ENCODE results near the gene GLRX5. TPM values are rescaled to one million over a fixed set of nuclear protein-coding genes. Genes with fewer than 3 reads are reported as not detected.

Gene GLRX5
- total RNA-seq, 1 donor from 2014 or later: 38.9 TPM

- Mint-ChIP-seq H3K27ac (ENCODE audit: unreplicated experiment) (no peak overlapping the region), H3K4me1 (ENCODE audit: low read depth, unreplicated experiment) (peaks cover 31% of the 10 kb centered on the region), H3K4me3 (ENCODE audit: unreplicated experiment) (peak overlapping the region; percentile 22), H3K27me3 (ENCODE audit: unreplicated experiment) (peaks cover 5% of the 10 kb centered on the region), H3K9me3 (ENCODE audit: unreplicated experiment) (no peaks in the 10 kb centered on the region), H3K36me3 (ENCODE audit: unreplicated experiment) (no peaks in the 10 kb centered on the region)
- no peak for DNase-seq
- no peak for TF ChIP-seq CTCF (IDR thresholded peaks at IDR 0.05; ENCODE audit: partially characterized antibody, unreplicated experiment)
Measured at GRCh38 chr14:95537298-95538089, 2.6 kb downstream of the GLRX5 start.

GRCh38 chr14:95538801-95539509 is 4.1 kb downstream of the GLRX5 start:
- no peak for TF ChIP-seq CTCF (IDR thresholded peaks at IDR 0.05; ENCODE audit: partially characterized antibody, unreplicated experiment)
- no peak overlapping the region for H3K4me3 Mint-ChIP-seq (ENCODE audit: unreplicated experiment)
- H3K27me3 Mint-ChIP-seq (ENCODE audit: unreplicated experiment): peaks cover 4% of the 10 kb centered on the region
- H3K36me3 Mint-ChIP-seq (ENCODE audit: unreplicated experiment): no peaks in the 10 kb centered on the region
- H3K9me3 Mint-ChIP-seq (ENCODE audit: unreplicated experiment): no peaks in the 10 kb centered on the region
- H3K4me1 Mint-ChIP-seq (ENCODE audit: low read depth, unreplicated experiment): peaks cover 24% of the 10 kb centered on the region
- H3K27ac Mint-ChIP-seq (ENCODE audit: unreplicated experiment): no peak overlapping the region
- no peak for DNase-seq

- no peak for TF ChIP-seq CTCF (IDR thresholded peaks at IDR 0.05; ENCODE audit: partially characterized antibody, unreplicated experiment)
- Mint-ChIP-seq H3K36me3 (ENCODE audit: unreplicated experiment) (no peaks in the 10 kb centered on the region), H3K27me3 (ENCODE audit: unreplicated experiment) (no peaks in the 10 kb centered on the region), H3K4me1 (ENCODE audit: low read depth, unreplicated experiment) (peaks cover 30% of the 10 kb centered on the region), H3K9me3 (ENCODE audit: unreplicated experiment) (no peaks in the 10 kb centered on the region), H3K4me3 (ENCODE audit: unreplicated experiment) (no peak overlapping the region), H3K27ac (ENCODE audit: unreplicated experiment) (no peak overlapping the region)
- no peak for DNase-seq
Measured at GRCh38 chr14:95540236-95540855, 5.5 kb downstream of the GLRX5 start.

GRCh38 chr14:95541346-95541745 is 6.5 kb downstream of the GLRX5 start:
- Mint-ChIP-seq H3K9me3 (ENCODE audit: unreplicated experiment) (no peaks in the 10 kb centered on the region), H3K4me3 (ENCODE audit: unreplicated experiment) (no peak overlapping the region), H3K27me3 (ENCODE audit: unreplicated experiment) (no peaks in the 10 kb centered on the region), H3K36me3 (ENCODE audit: unreplicated experiment) (no peaks in the 10 kb centered on the region), H3K27ac (ENCODE audit: unreplicated experiment) (no peak overlapping the region), H3K4me1 (ENCODE audit: low read depth, unreplicated experiment) (peaks cover 22% of the 10 kb centered on the region)
- TF ChIP-seq CTCF (IDR thresholded peaks at IDR 0.05; ENCODE audit: partially characterized antibody, unreplicated experiment): no peak
- DNase-seq: no peak

Measured in glutamatergic neuron (in vitro differentiated cells).